Measurements from ENCODE around the gene AIFM2.
"Not testable (repeated sequence)": the region's sequence is repeated elsewhere in the genome, so short reads cannot be mapped to it uniquely, and the experiment has no call there.

Gene AIFM2

GRCh38 chr10:70098271-70098670 is 34.4 kb downstream of the AIFM2 start:
- Mint-ChIP-seq H3K4me1 (ENCODE audit: low read depth) (peaks cover 25% of the 10 kb centered on the region), H3K4me3 (no peak overlapping the region), H3K27ac (no peak overlapping the region)

GRCh38 chr10:70097459-70097858 is 35.2 kb downstream of the AIFM2 start:
- Mint-ChIP-seq H3K27ac (no peak overlapping the region), H3K36me3 (ENCODE audit: low read depth) (peaks cover 36% of the 10 kb centered on the region), H3K4me3 (no peak overlapping the region), H3K9me3 (no peaks in the 10 kb centered on the region), H3K4me1 (ENCODE audit: low read depth) (peaks cover 33% of the 10 kb centered on the region), H3K27me3 (no peaks in the 10 kb centered on the region)
- no peak for DNase-seq

More at GRCh38 chr10:70098271-70098670, 34.4 kb downstream of the AIFM2 start:
- no peaks in the 10 kb centered on the region for H3K9me3 Mint-ChIP-seq
- no peak for DNase-seq
- H3K27me3 Mint-ChIP-seq: no peaks in the 10 kb centered on the region
- peaks cover 41% of the 10 kb centered on the region for H3K36me3 Mint-ChIP-seq (ENCODE audit: low read depth)

- Mint-ChIP-seq H3K27me3 (no peaks in the 10 kb centered on the region), H3K9me3 (no peaks in the 10 kb centered on the region), H3K4me1 (ENCODE audit: low read depth) (peaks cover 39% of the 10 kb centered on the region), H3K36me3 (ENCODE audit: low read depth) (peaks cover 33% of the 10 kb centered on the region), H3K4me3 (no peak overlapping the region), H3K27ac (no peak overlapping the region)
- DNase-seq: no peak
Measured at GRCh38 chr10:70096705-70097420, 35.8 kb downstream of the AIFM2 start.

GRCh38 chr10:70096016-70096704 is 36.5 kb downstream of the AIFM2 start:
- H3K27ac Mint-ChIP-seq: no peak overlapping the region
- H3K27me3 Mint-ChIP-seq: no peaks in the 10 kb centered on the region
- H3K4me1 Mint-ChIP-seq (ENCODE audit: low read depth): peaks cover 42% of the 10 kb centered on the region

GRCh38 chr10:70094250-70094649 is 38.4 kb downstream of the AIFM2 start:
- Mint-ChIP-seq H3K4me1 (ENCODE audit: low read depth) (peaks cover 42% of the 10 kb centered on the region), H3K4me3 (no peak overlapping the region), H3K27me3 (no peaks in the 10 kb centered on the region), H3K9me3 (no peaks in the 10 kb centered on the region), H3K27ac (no peak overlapping the region), H3K36me3 (ENCODE audit: low read depth) (peaks cover 10% of the 10 kb centered on the region)
- DNase-seq: no peak

More at GRCh38 chr10:70096016-70096704, 36.5 kb downstream of the AIFM2 start:
- no peak overlapping the region for H3K4me3 Mint-ChIP-seq
- H3K9me3 Mint-ChIP-seq: no peaks in the 10 kb centered on the region
- H3K36me3 Mint-ChIP-seq (ENCODE audit: low read depth): peaks cover 26% of the 10 kb centered on the region
- DNase-seq: no peak

- Mint-ChIP-seq H3K9me3 (no peaks in the 10 kb centered on the region), H3K4me3 (peak overlapping the region; percentile 75), H3K36me3 (ENCODE audit: low read depth) (peaks cover 8% of the 10 kb centered on the region), H3K27me3 (no peaks in the 10 kb centered on the region), H3K4me1 (ENCODE audit: low read depth) (peaks cover 42% of the 10 kb centered on the region), H3K27ac (peak overlapping the region; percentile 93)
- DNase-seq: peak; percentile 44
Measured at GRCh38 chr10:70093335-70093944, 39.2 kb downstream of the AIFM2 start.

- peaks cover 8% of the 10 kb centered on the region for H3K36me3 Mint-ChIP-seq (ENCODE audit: low read depth)
- H3K27me3 Mint-ChIP-seq: no peaks in the 10 kb centered on the region
- H3K4me3 Mint-ChIP-seq: peak overlapping the region; percentile 75
- no peak for DNase-seq
- H3K4me1 Mint-ChIP-seq (ENCODE audit: low read depth): peaks cover 40% of the 10 kb centered on the region
- H3K27ac Mint-ChIP-seq: peak overlapping the region; percentile 93
- H3K9me3 Mint-ChIP-seq: no peaks in the 10 kb centered on the region
Measured at GRCh38 chr10:70092389-70092718, 40.3 kb downstream of the AIFM2 start.

GRCh38 chr10:70090951-70091350 is 41.7 kb downstream of the AIFM2 start:
- H3K36me3 Mint-ChIP-seq (ENCODE audit: low read depth): peaks cover 6% of the 10 kb centered on the region
- DNase-seq: no peak
- no peak overlapping the region for H3K4me3 Mint-ChIP-seq
- peaks cover 38% of the 10 kb centered on the region for H3K4me1 Mint-ChIP-seq (ENCODE audit: low read depth)
- no peak overlapping the region for H3K27ac Mint-ChIP-seq
- H3K9me3 Mint-ChIP-seq: no peaks in the 10 kb centered on the region
- H3K27me3 Mint-ChIP-seq: no peaks in the 10 kb centered on the region

- Mint-ChIP-seq H3K9me3 (no peaks in the 10 kb centered on the region), H3K4me1 (ENCODE audit: low read depth) (peaks cover 33% of the 10 kb centered on the region), H3K27me3 (no peaks in the 10 kb centered on the region), H3K36me3 (ENCODE audit: low read depth) (peaks cover 1% of the 10 kb centered on the region), H3K4me3 (no peak overlapping the region), H3K27ac (no peak overlapping the region)
- DNase-seq: no peak
Measured at GRCh38 chr10:70090013-70090412, 42.6 kb downstream of the AIFM2 start.

- Mint-ChIP-seq H3K27me3 (no peaks in the 10 kb centered on the region), H3K36me3 (ENCODE audit: low read depth) (no peaks in the 10 kb centered on the region), H3K4me3 (no peak overlapping the region), H3K27ac (no peak overlapping the region), H3K4me1 (ENCODE audit: low read depth) (peaks cover 18% of the 10 kb centered on the region), H3K9me3 (no peaks in the 10 kb centered on the region)
- DNase-seq: no peak
Measured at GRCh38 chr10:70088308-70088698, 44.3 kb downstream of the AIFM2 start.

GRCh38 chr10:70087616-70088307 is 44.9 kb downstream of the AIFM2 start:
- Mint-ChIP-seq H3K4me1 (ENCODE audit: low read depth) (peaks cover 13% of the 10 kb centered on the region), H3K27ac (no peak overlapping the region), H3K27me3 (no peaks in the 10 kb centered on the region), H3K36me3 (ENCODE audit: low read depth) (no peaks in the 10 kb centered on the region), H3K9me3 (no peaks in the 10 kb centered on the region), H3K4me3 (no peak overlapping the region)
- no peak for DNase-seq

GRCh38 chr10:70085975-70086613 is 46.5 kb downstream of the AIFM2 start:
- Mint-ChIP-seq H3K4me1 (ENCODE audit: low read depth) (no peaks in the 10 kb centered on the region), H3K36me3 (ENCODE audit: low read depth) (no peaks in the 10 kb centered on the region), H3K27me3 (no peaks in the 10 kb centered on the region), H3K4me3 (no peak overlapping the region), H3K9me3 (no peaks in the 10 kb centered on the region), H3K27ac (no peak overlapping the region)
- no peak for DNase-seq

- Mint-ChIP-seq H3K9me3 (no peaks in the 10 kb centered on the region), H3K4me3 (no peak overlapping the region), H3K36me3 (ENCODE audit: low read depth) (no peaks in the 10 kb centered on the region), H3K4me1 (ENCODE audit: low read depth) (no peaks in the 10 kb centered on the region), H3K27me3 (no peaks in the 10 kb centered on the region), H3K27ac (no peak overlapping the region)
- no peak for DNase-seq
Measured at GRCh38 chr10:70084189-70084588, 48.4 kb downstream of the AIFM2 start.

GRCh38 chr10:70080789-70081188 is 51.8 kb downstream of the AIFM2 start:
- not testable (repeated sequence) for H3K4me1 Mint-ChIP-seq (ENCODE audit: low read depth); H3K9me3 Mint-ChIP-seq; DNase-seq; H3K36me3 Mint-ChIP-seq (ENCODE audit: low read depth); H3K27ac Mint-ChIP-seq; H3K27me3 Mint-ChIP-seq; H3K4me3 Mint-ChIP-seq
